ENCODE measurements around the gene MBP.

MBP gene

GRCh38 chr18:77009675-77010074 is 122.9 kb downstream of the MBP start:
- Histone ChIP-seq H3K4me3 (ENCODE audit: low read length) (no peak overlapping the region), H3K9ac (ENCODE audit: low read length) (no peak overlapping the region), H3K36me3 (ENCODE audit: control insufficient read depth, insufficient read depth, low read length) (no peaks in the 10 kb centered on the region), H3K9me3 (ENCODE audit: control insufficient read depth, low read length) (no peaks in the 10 kb centered on the region), H3K4me1 (ENCODE audit: control insufficient read depth, insufficient read depth, low read length) (no peaks in the 10 kb centered on the region), H3K27me3 (ENCODE audit: control insufficient read depth, insufficient read depth, low read length) (no peaks in the 10 kb centered on the region)

- Histone ChIP-seq H3K4me1 (ENCODE audit: control insufficient read depth, insufficient read depth, low read length) (no peaks in the 10 kb centered on the region), H3K9me3 (ENCODE audit: control insufficient read depth, low read length) (no peaks in the 10 kb centered on the region), H3K9ac (ENCODE audit: low read length) (no peak overlapping the region), H3K27me3 (ENCODE audit: control insufficient read depth, insufficient read depth, low read length) (no peaks in the 10 kb centered on the region), H3K4me3 (ENCODE audit: low read length) (no peak overlapping the region), H3K36me3 (ENCODE audit: control insufficient read depth, insufficient read depth, low read length) (no peaks in the 10 kb centered on the region)
Observed at GRCh38 chr18:77008576-77009315, 123.8 kb downstream of the MBP start.

DNA sequence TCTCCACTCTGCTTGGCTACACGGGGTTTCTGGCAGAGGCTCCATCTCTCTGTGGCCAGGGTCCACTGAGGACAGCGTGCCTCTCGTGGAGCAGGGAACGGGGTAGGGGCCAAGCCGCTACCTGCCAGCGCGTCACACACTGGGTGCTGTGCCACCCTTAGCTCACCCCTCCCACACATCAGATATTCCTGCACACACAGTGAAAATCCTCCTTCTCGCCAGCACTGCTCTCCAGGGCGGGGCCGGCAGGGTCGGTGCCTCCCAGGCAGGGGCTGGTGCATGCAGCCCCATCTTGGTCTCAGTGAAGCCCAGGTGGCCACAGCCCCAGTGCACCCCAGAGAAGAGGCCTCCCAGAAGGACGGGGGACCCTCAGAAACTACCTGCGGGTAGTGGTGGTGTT is 124.6 kb downstream of the MBP start:
- H3K27me3 ChIP-seq (ENCODE audit: control insufficient read depth, insufficient read depth, low read length), result no peaks in the 10 kb centered on the region
- H3K9me3 ChIP-seq (ENCODE audit: control insufficient read depth, low read length), result no peaks in the 10 kb centered on the region
- no peaks in the 10 kb centered on the region for H3K4me1 ChIP-seq (ENCODE audit: control insufficient read depth, insufficient read depth, low read length)
- H3K9ac ChIP-seq (ENCODE audit: low read length), result no peak overlapping the region
- no peaks in the 10 kb centered on the region for H3K36me3 ChIP-seq (ENCODE audit: control insufficient read depth, insufficient read depth, low read length)
- H3K4me3 ChIP-seq (ENCODE audit: low read length), result no peak overlapping the region

- Histone ChIP-seq H3K9me3 (ENCODE audit: control insufficient read depth, low read length) (no peaks in the 10 kb centered on the region), H3K4me3 (ENCODE audit: low read length) (no peak overlapping the region), H3K9ac (ENCODE audit: low read length) (no peak overlapping the region)
Observed at GRCh38 chr18:77007251-77007650, 125.3 kb downstream of the MBP start.

DNA sequence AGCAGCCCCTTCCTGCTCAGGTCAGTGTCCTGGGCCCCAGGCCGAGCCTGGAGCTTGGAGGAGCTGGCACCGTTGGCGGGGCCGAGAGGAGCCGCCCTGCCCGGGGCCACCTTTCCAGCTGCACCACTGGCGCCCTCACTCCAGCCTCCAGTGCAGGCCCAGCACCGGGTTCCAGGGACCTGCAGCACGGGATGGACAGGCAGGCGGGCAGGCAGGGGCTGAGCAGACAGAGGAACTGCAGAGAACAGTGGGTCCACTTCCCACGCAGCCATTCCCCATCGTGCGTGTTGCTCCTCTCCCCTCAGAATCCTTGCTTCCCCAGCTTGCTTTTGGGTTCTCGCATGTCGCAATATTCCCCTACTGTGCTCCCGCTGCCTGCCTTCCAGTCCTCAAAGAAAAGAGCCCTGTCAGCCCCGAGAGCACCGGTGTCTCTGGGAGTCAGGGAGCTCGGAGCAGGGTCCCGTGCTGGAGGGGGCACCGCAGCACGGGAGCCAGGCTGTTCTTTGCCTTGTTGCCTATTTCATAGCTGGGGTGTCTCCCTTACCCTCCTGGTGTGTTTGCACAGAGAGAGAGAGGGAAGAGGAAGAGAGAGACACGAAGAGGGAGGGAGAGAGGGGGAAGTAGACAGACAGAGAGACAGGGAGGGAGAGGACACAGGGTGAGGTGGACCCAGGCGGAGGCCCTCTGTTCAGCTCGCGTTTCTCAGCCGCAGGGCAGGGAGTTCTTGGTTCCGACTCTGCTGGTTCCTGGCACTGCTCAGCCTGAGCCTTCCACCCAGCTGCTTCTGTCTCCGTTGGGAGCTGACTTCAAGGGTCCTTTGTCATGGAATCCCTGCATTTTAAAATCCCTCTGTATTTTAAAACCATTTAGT is 126.0 kb downstream of the MBP start:
- Histone ChIP-seq H3K27me3 (ENCODE audit: control insufficient read depth, insufficient read depth, low read length) (no peaks in the 10 kb centered on the region), H3K4me1 (ENCODE audit: control insufficient read depth, insufficient read depth, low read length) (no peaks in the 10 kb centered on the region), H3K36me3 (ENCODE audit: control insufficient read depth, insufficient read depth, low read length) (no peaks in the 10 kb centered on the region), H3K4me3 (ENCODE audit: low read length) (no peak overlapping the region), H3K9me3 (ENCODE audit: control insufficient read depth, low read length) (no peaks in the 10 kb centered on the region), H3K9ac (ENCODE audit: low read length) (no peak overlapping the region)

More at GRCh38 chr18:77007251-77007650, 125.3 kb downstream of the MBP start:
- no peaks in the 10 kb centered on the region for H3K36me3 ChIP-seq (ENCODE audit: control insufficient read depth, insufficient read depth, low read length)
- no peaks in the 10 kb centered on the region for H3K4me1 ChIP-seq (ENCODE audit: control insufficient read depth, insufficient read depth, low read length)
- no peaks in the 10 kb centered on the region for H3K27me3 ChIP-seq (ENCODE audit: control insufficient read depth, insufficient read depth, low read length)

- Histone ChIP-seq H3K27me3 (ENCODE audit: control insufficient read depth, insufficient read depth, low read length) (no peaks in the 10 kb centered on the region), H3K9ac (ENCODE audit: low read length) (no peak overlapping the region), H3K36me3 (ENCODE audit: control insufficient read depth, insufficient read depth, low read length) (no peaks in the 10 kb centered on the region), H3K4me3 (ENCODE audit: low read length) (no peak overlapping the region), H3K4me1 (ENCODE audit: control insufficient read depth, insufficient read depth, low read length) (no peaks in the 10 kb centered on the region), H3K9me3 (ENCODE audit: control insufficient read depth, low read length) (no peaks in the 10 kb centered on the region)
Observed at GRCh38 chr18:77005651-77006195, 126.9 kb downstream of the MBP start.

DNA sequence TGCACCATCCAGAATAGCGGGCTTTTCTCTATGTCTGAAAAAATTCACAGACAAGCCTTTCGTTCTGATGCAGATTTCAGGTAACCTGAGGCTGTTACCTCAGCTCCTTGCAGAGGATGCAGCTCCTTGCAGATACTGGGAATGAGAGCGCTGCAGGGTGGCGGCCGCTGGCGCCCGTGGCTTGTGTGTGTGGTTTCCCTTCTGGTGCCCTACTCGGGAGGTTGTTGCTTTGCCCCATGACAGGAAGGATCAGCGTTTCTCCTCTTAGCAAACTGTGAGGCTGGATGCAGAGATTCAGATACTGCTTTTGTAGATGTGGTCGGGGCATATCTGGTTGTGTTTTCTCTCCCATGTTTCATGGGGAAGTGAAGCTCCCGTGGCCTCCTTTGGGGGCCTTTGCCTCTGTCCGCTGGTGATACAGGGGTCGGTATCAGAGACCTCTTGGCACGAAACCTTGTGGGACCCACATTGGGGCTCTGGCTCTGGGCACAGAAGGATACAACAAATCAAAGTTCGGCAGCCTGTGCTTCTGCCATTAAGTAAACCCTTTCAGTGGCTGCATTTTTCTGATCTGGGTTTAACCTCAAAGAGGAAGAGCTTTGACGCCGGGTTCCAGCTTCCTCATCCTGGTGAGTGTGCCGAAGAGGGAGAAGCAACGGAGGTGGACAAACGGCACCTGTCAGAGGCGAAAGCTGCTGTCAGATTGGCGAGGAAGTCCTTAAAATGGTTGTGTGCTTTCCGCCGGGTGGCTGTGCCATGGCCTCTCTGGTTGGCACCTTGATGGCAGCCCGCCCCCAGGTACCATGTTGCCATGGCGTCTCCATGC is 127.8 kb downstream of the MBP start:
- Histone ChIP-seq H3K4me3 (ENCODE audit: low read length) (no peak overlapping the region), H3K36me3 (ENCODE audit: control insufficient read depth, insufficient read depth, low read length) (no peaks in the 10 kb centered on the region), H3K27me3 (ENCODE audit: control insufficient read depth, insufficient read depth, low read length) (no peaks in the 10 kb centered on the region), H3K4me1 (ENCODE audit: control insufficient read depth, insufficient read depth, low read length) (no peaks in the 10 kb centered on the region), H3K9me3 (ENCODE audit: control insufficient read depth, low read length) (no peaks in the 10 kb centered on the region), H3K9ac (ENCODE audit: low read length) (peak overlapping the region; percentile 25)

DNA sequence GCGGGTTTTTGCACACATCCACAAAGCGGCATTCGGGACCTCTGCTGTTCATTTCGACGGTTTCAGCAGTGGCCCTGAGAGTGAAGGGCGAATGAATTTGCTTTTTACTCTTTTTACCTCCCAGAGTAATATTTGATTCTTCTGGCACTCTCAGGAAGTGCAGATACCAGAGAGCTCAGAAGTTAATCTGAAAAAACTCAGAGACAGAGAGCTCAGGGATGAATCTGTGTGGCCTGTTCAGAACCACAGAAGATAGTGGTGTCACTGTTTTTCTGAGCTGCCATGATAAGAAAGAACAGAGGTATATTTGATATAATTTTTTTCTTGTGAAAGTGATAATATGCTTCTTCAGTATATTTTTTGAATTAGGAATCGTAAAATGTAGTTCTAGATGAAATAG is 129.3 kb downstream of the MBP start:
- no peaks in the 10 kb centered on the region for H3K4me1 ChIP-seq (ENCODE audit: control insufficient read depth, insufficient read depth, low read length)
- no peak overlapping the region for H3K9ac ChIP-seq (ENCODE audit: low read length)
- H3K36me3 ChIP-seq (ENCODE audit: control insufficient read depth, insufficient read depth, low read length), result no peaks in the 10 kb centered on the region
- H3K27me3 ChIP-seq (ENCODE audit: control insufficient read depth, insufficient read depth, low read length), result no peaks in the 10 kb centered on the region
- H3K4me3 ChIP-seq (ENCODE audit: low read length), result no peak overlapping the region
- no peaks in the 10 kb centered on the region for H3K9me3 ChIP-seq (ENCODE audit: control insufficient read depth, low read length)

- no peak overlapping the region for H3K4me3 ChIP-seq (ENCODE audit: low read length)
- no peak overlapping the region for H3K9ac ChIP-seq (ENCODE audit: low read length)
- no peaks in the 10 kb centered on the region for H3K36me3 ChIP-seq (ENCODE audit: control insufficient read depth, insufficient read depth, low read length)
- H3K27me3 ChIP-seq (ENCODE audit: control insufficient read depth, insufficient read depth, low read length), result no peaks in the 10 kb centered on the region
- H3K4me1 ChIP-seq (ENCODE audit: control insufficient read depth, insufficient read depth, low read length), result no peaks in the 10 kb centered on the region
- H3K9me3 ChIP-seq (ENCODE audit: control insufficient read depth, low read length), result no peaks in the 10 kb centered on the region
Observed at GRCh38 chr18:77002496-77002895, 130.1 kb downstream of the MBP start.

- no peaks in the 10 kb centered on the region for H3K27me3 ChIP-seq (ENCODE audit: control insufficient read depth, insufficient read depth, low read length)
- H3K9me3 ChIP-seq (ENCODE audit: control insufficient read depth, low read length), result no peaks in the 10 kb centered on the region
- no peaks in the 10 kb centered on the region for H3K4me1 ChIP-seq (ENCODE audit: control insufficient read depth, insufficient read depth, low read length)
- no peak overlapping the region for H3K4me3 ChIP-seq (ENCODE audit: low read length)
- H3K9ac ChIP-seq (ENCODE audit: low read length), result no peak overlapping the region
- no peaks in the 10 kb centered on the region for H3K36me3 ChIP-seq (ENCODE audit: control insufficient read depth, insufficient read depth, low read length)
Observed at GRCh38 chr18:77001979-77002378, 130.6 kb downstream of the MBP start.

DNA sequence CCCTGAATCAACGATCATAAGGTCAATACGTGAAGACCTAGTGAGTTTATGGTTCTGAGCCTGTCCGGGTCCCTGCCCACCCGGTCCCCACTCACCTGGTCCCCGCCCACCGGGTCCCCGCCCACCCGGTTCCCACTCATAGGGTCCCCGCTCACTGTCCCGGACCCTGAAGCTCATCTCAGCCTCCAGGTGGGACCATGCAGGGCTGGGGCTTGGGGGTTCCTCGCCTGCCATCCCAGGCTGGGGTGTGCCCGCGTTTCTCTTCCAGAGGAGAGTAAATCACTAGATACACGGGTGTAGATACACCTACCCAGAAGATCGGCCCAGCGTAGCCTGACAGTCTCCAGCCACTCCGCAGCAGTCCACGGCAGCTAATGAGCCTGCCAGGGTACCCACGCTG is 131.5 kb downstream of the MBP start:
- Histone ChIP-seq H3K9ac (ENCODE audit: low read length) (no peak overlapping the region), H3K36me3 (ENCODE audit: control insufficient read depth, insufficient read depth, low read length) (no peaks in the 10 kb centered on the region), H3K9me3 (ENCODE audit: control insufficient read depth, low read length) (no peaks in the 10 kb centered on the region), H3K4me1 (ENCODE audit: control insufficient read depth, insufficient read depth, low read length) (no peaks in the 10 kb centered on the region), H3K27me3 (ENCODE audit: control insufficient read depth, insufficient read depth, low read length) (no peaks in the 10 kb centered on the region), H3K4me3 (ENCODE audit: low read length) (no peak overlapping the region)

Data from mucosa of stomach (tissue), 1 donor.